Keratinocyte (primary cell): ENCODE data around the gene CEP131. TPM values are rescaled to one million over a fixed set of nuclear protein-coding genes. Genes with fewer than 3 reads are reported as not detected.
A peak's percentile ranks its signal among the peaks of the same experiment; 100 is the strongest.

Experiments used
- DNase-seq: peaks from one replicate; pipeline ENCODE4 v3.0.0-alpha.2; 2011; ENCODE audit warnings: low read depth, missing footprints, low spot score
- FAIRE-seq: peaks from 2 replicates; lab custom pipeline; 2011; peaks lifted over from hg19 to GRCh38; lab: Jason Lieb, UNC
- H2AFZ ChIP-seq: 2 replicates; pipeline ENCODE4 v1.6.0; 2012; ENCODE audit warnings: low read length, control low read depth, inconsistent platforms; ENCODE audit not compliant: control insufficient read depth
- H3K27ac ChIP-seq: 2 replicates; pipeline ENCODE4 v1.5.1; 2011; ENCODE audit warnings: low read length; ENCODE audit not compliant: control insufficient read depth, insufficient read depth
- H3K27me3 ChIP-seq: 3 replicates; pipeline ENCODE4 v1.6.0; 2011; ENCODE audit warnings: low read length; ENCODE audit not compliant: control insufficient read depth, insufficient read depth; ENCODE audit errors: extremely low read depth
- H3K36me3 ChIP-seq, 2 experiments: 2 replicates in 1 of 2; 3 replicates in 1 of 2; pipeline ENCODE4 v1.5.1; 2011; ENCODE audit warnings: low read length in 2 of 2, mild to moderate bottlenecking in 1 of 2; ENCODE audit not compliant: control insufficient read depth in 2 of 2, insufficient read depth in 2 of 2; ENCODE audit errors: extremely low read depth in 1 of 2
- H3K4me1 ChIP-seq: 3 replicates; pipeline ENCODE4 v1.5.1; 2011; ENCODE audit warnings: low read length; ENCODE audit not compliant: control insufficient read depth, insufficient read depth; ENCODE audit errors: extremely low read depth
- H3K4me2 ChIP-seq: 3 replicates; pipeline ENCODE4 v1.6.0; 2011; ENCODE audit warnings: low read depth, low read length; ENCODE audit not compliant: control insufficient read depth, insufficient read depth; ENCODE audit errors: extremely low read depth
- H3K4me3 ChIP-seq, 3 experiments: fragments of 200-600 bp in 1 of 3; sonication (generic) in 1 of 3; 2 replicates in 2 of 3; 3 replicates in 1 of 3; pipeline ENCODE4 v1.5.1; 2011 to 2016; ENCODE audit warnings: low read length in 3 of 3, mild to moderate bottlenecking in 3 of 3, control low read depth in 2 of 3, inconsistent platforms in 1 of 3, low read depth in 1 of 3, mixed read lengths in 1 of 3, mixed run types in 1 of 3, moderate library complexity in 1 of 3; ENCODE audit not compliant: control insufficient read depth in 2 of 3, insufficient read depth in 2 of 3; ENCODE audit errors: extremely low read depth in 1 of 3
- H3K79me2 ChIP-seq: 2 replicates; pipeline ENCODE4 v1.6.0; 2012; ENCODE audit warnings: low read length; ENCODE audit not compliant: control insufficient read depth, insufficient read depth
- H3K9ac ChIP-seq: 3 replicates; pipeline ENCODE4 v1.6.0; 2011; ENCODE audit warnings: low read length; ENCODE audit not compliant: control insufficient read depth, insufficient read depth; ENCODE audit errors: extremely low read depth
- H3K9me1 ChIP-seq: 3 replicates; pipeline ENCODE4 v1.6.0; 2011; ENCODE audit warnings: low read length; ENCODE audit not compliant: control insufficient read depth, insufficient read depth; ENCODE audit errors: extremely low read depth
- H3K9me3 ChIP-seq: 2 replicates; pipeline ENCODE4 v1.5.1; 2012; ENCODE audit warnings: low read depth, low read length; ENCODE audit not compliant: control insufficient read depth
- H4K20me1 ChIP-seq: 3 replicates; pipeline ENCODE4 v1.6.0; 2011; ENCODE audit warnings: low read length; ENCODE audit not compliant: control insufficient read depth, insufficient read depth; ENCODE audit errors: extremely low read depth
- CTCF ChIP-seq, 3 experiments: IDR thresholded peaks in 1 of 3; conservative IDR thresholded peaks in 1 of 3; optimal IDR thresholded peaks in 1 of 3; 2 replicates in 2 of 3; 3 replicates in 1 of 3; pipeline versions ENCODE3 to v1.5.1; 2011; ENCODE audit warnings: low read length in 3 of 3, mild to moderate bottlenecking in 3 of 3, moderate library complexity in 2 of 3, control low read depth in 1 of 3, inconsistent platforms in 1 of 3; ENCODE audit not compliant: insufficient read depth in 2 of 3; ENCODE audit errors: extremely low read depth in 1 of 3
- EZH2 ChIP-seq: IDR thresholded peaks from one replicate; pipeline ENCODE4 v1.6.1; 2012; ENCODE audit warnings: inconsistent platforms, mild to moderate bottlenecking, low read length, moderate library complexity
- dilution Hi-C: fragments of 300-500 bp; cut with MboI; formaldehyde crosslinking; loops from one replicate; pipeline ENCODE4 v1.7.0; 2020; ENCODE audit warnings: low sequenced_read_pairs; ENCODE audit not compliant: extremely low pct_ligation_motif_present
- polyA plus RNA-seq, 5 experiments: library from polyadenylated mRNA; depleted of rRNA in 3 of 5; stranded (reverse) in 3 of 5; stranded (forward) in 1 of 5; unstranded in 1 of 5; fragments of >200 nt; gene quantifications; 1 replicate in 1 of 5; 2 replicates in 3 of 5; 3 replicates in 1 of 5; pipeline versions ENCODE4 v1.2.1 to v1.2.3, GENCODE V29; 2011 to 2012; ENCODE audit warnings: missing spikeins in 2 of 5, low read depth in 1 of 5, low replicate concordance in 1 of 5

The CEP131 gene
- polyA plus RNA-seq, 1 donor (not counting 4 experiments of a cell fraction or from before 2014, with no cell fraction given): 2.6 TPM

DNA sequence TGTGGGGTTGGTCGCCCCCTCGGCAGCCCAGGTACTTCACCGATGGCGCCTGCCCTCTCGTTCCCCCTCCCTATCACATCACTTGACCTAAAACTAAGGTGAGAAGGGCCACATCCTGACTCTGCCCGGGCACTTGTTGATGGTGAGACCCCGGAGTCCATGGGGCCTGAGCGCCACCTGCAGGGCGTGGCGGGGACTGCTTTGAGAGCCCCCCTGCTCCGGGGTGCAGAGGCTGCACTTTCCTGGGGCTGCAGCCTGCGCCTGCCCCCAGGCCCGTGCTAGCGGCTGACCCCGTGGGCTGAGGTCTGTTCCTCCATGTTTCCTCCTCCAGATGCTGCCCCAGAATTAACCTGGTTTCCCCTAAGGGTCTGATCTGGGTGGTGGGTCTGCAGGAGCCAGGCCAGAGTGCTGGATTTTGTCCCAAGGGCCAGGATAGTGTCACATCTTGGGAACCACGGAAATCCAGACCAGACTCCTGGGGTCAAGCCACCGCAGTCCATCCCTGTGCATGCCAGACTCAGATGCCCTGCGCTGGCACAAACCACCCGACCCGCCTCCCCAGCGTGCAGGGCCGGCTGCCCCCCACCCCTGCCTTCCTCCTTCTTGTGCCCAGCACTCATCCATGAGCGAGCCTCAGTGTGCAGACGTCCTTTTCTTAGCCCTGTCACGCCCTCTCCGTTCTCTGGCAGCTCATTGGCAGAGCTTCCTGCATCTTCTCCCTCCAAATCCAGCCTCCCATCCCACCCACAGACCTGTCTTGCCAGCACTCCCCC, 19.1 kb upstream of the CEP131 start:
- H3K27me3 ChIP-seq: no peaks in the 10 kb centered on the region
- H3K27ac ChIP-seq: no peak overlapping the region
- dilution Hi-C loops: no loop called here
- no peak overlapping the region for H3K4me3 ChIP-seq
- peaks cover 19% of the 10 kb centered on the region for H3K4me1 ChIP-seq
- H3K9me3 ChIP-seq: no peaks in the 10 kb centered on the region
- H2AFZ ChIP-seq: no peak overlapping the region
- peaks cover 35% of the 10 kb centered on the region for H3K79me2 ChIP-seq
- H3K9me1 ChIP-seq: no peaks in the 10 kb centered on the region
- peaks cover 3 to 6% of the 10 kb centered on the region in 2 experiments for H3K36me3 ChIP-seq
- no peak overlapping the region for H3K4me2 ChIP-seq
- H4K20me1 ChIP-seq: no peaks in the 10 kb centered on the region
- DNase-seq (no peak), FAIRE-seq (no peak)
- H3K9ac ChIP-seq: no peak overlapping the region
- TF ChIP-seq CTCF (optimal IDR thresholded peaks at IDR 0.05 in 1 of 3, IDR thresholded peaks at IDR 0.05 in 1 of 3, conservative IDR thresholded peaks at IDR 0.05 in 1 of 3; ENCODE audit: extremely low read depth in 1 of 3, insufficient read depth in 2 of 3, low read length in 3 of 3) (peak; percentile 73 to 84 (median 74)), EZH2 (no peak)

GRCh38 chr17:81241203-81241602, 18.4 kb upstream of the CEP131 start:
- no peak overlapping the region for H3K27ac ChIP-seq
- FAIRE-seq (no peak), DNase-seq (no peak)
- no peak overlapping the region for H3K9ac ChIP-seq
- no peak overlapping the region for H3K4me2 ChIP-seq
- no peak overlapping the region for H3K4me3 ChIP-seq
- peaks cover 19% of the 10 kb centered on the region for H3K4me1 ChIP-seq
- dilution Hi-C loops: no loop called here
- H4K20me1 ChIP-seq: no peaks in the 10 kb centered on the region
- no peaks in the 10 kb centered on the region for H3K9me1 ChIP-seq
- H3K9me3 ChIP-seq: no peaks in the 10 kb centered on the region
- peaks cover 35% of the 10 kb centered on the region for H3K79me2 ChIP-seq
- peaks cover 3 to 6% of the 10 kb centered on the region in 2 experiments for H3K36me3 ChIP-seq
- TF ChIP-seq CTCF (optimal IDR thresholded peaks at IDR 0.05 in 1 of 3, IDR thresholded peaks at IDR 0.05 in 1 of 3, conservative IDR thresholded peaks at IDR 0.05 in 1 of 3; ENCODE audit: extremely low read depth in 1 of 3, insufficient read depth in 2 of 3, low read length in 3 of 3) (no peak), EZH2 (no peak)
- no peak overlapping the region for H2AFZ ChIP-seq
- H3K27me3 ChIP-seq: no peaks in the 10 kb centered on the region
